Uterus (tissue), 4 donors: ENCODE results near the gene CELSR3. TPM values are rescaled to one million over a fixed set of nuclear protein-coding genes. Genes with fewer than 3 reads are reported as not detected.

ENCODE experiments used
- DNase-seq, 2 donors: peaks; one replicate each; pipeline ENCODE4 v3.0.0-alpha.2; 2019 to 2020
- H3K27ac ChIP-seq, 2 donors: fragments of 200-600 bp; sonication (generic); 1 replicate in 1 of 2; 2 replicates in 1 of 2; pipeline ENCODE4 v1.5.1; 2016 to 2018
- H3K27me3 ChIP-seq, 2 donors: fragments of 200-600 bp; sonication (generic); one replicate each; pipeline ENCODE4 v1.5.1; 2018 to 2019; ENCODE audit warnings: control low read depth in 1 of 2
- H3K36me3 ChIP-seq, 2 donors: fragments of 200-600 bp; sonication (generic); one replicate each; pipeline ENCODE4 v1.5.1; 2019; ENCODE audit warnings: control low read depth in 1 of 2
- H3K4me1 ChIP-seq, 2 donors: fragments of 200-600 bp; sonication (generic); one replicate each; pipeline ENCODE4 v1.5.1; 2018 to 2019; ENCODE audit warnings: control low read depth in 1 of 2
- H3K4me3 ChIP-seq, 2 donors: fragments of 200-600 bp; sonication (generic); 1 replicate in 1 of 2; 2 replicates in 1 of 2; pipeline ENCODE4 v1.5.1; 2018 to 2019; ENCODE audit warnings: mild to moderate bottlenecking in 1 of 2
- H3K9me3 ChIP-seq, 2 donors: fragments of 200-600 bp; sonication (generic); one replicate each; pipeline ENCODE4 v1.5.1; 2019; ENCODE audit warnings: control low read depth in 1 of 2
- CTCF ChIP-seq, 4 experiments: fragments of 200-600 bp in 2 of 4; fragments of 450-650 bp in 2 of 4; sonication (generic) in 2 of 4; IDR thresholded peaks; one replicate each; pipeline ENCODE4 v1.5.1; 2016 to 2019; ENCODE audit warnings: antibody characterized with exemption in 4 of 4, mild to moderate bottlenecking in 2 of 4, moderate library complexity in 1 of 4
- POLR2A ChIP-seq, 2 donors: fragments of 450-650 bp; IDR thresholded peaks; one replicate each; pipeline ENCODE4 v1.6.1; 2016; ENCODE audit warnings: antibody characterized with exemption in 2 of 2, mild to moderate bottlenecking in 1 of 2, moderate library complexity in 1 of 2
- intact Hi-C: fragments of 100-400 bp; cut with DNase I; formaldehyde crosslinking; loops from one replicate; pipeline ENCODE4 v1.15.1; 2023; ENCODE audit warnings: low total_unique reads
- total RNA-seq, 4 donors: library from RNA; depleted of rRNA in 3 of 4; stranded (reverse); fragments of >200 nt in 3 of 4; gene quantifications; one replicate each; pipeline versions ENCODE4 v1.1.0 to v1.2.4, GENCODE V29; 2014 to 2023
- donor health status: DM: yes; HTN: yes; CAD: no.

The CELSR3 gene
- total RNA-seq, 4 donors from 2014 or later, result under 0.01 to 3.4 (median 1.3) TPM; not detected in 1

- no peaks in the 10 kb centered on the region for H3K9me3 ChIP-seq
- TF ChIP-seq CTCF (IDR thresholded peaks at IDR 0.05) (no peak), POLR2A (IDR thresholded peaks at IDR 0.05) (no peak)
- no peak overlapping the region for H3K4me3 ChIP-seq
- peaks cover 0 to 10% of the 10 kb centered on the region in 2 donors for H3K4me1 ChIP-seq
- peak overlapping the region; percentile 24 to 42 for H3K27ac ChIP-seq
- intact Hi-C loops, result no loop called here
- DNase-seq, result no peak
- H3K27me3 ChIP-seq, result no peaks in the 10 kb centered on the region
- H3K36me3 ChIP-seq, result no peaks in the 10 kb centered on the region
Observed at GRCh38 chr3:48687220-48687678, 24.6 kb upstream of the CELSR3 start.

GRCh38 chr3:48686538-48687219 is 24.0 kb upstream of the CELSR3 start:
- Histone ChIP-seq H3K4me1 (peaks cover 0 to 10% of the 10 kb centered on the region in 2 donors), H3K27ac (peak overlapping the region; percentile 87 to 88), H3K27me3 (no peaks in the 10 kb centered on the region), H3K4me3 (no peak overlapping the region), H3K9me3 (no peaks in the 10 kb centered on the region), H3K36me3 (no peaks in the 10 kb centered on the region)
- TF ChIP-seq CTCF (IDR thresholded peaks at IDR 0.05) (no peak), POLR2A (IDR thresholded peaks at IDR 0.05) (no peak)
- intact Hi-C loops, result no loop called here
- no peak for DNase-seq

- Histone ChIP-seq H3K9me3 (no peaks in the 10 kb centered on the region), H3K36me3 (no peaks in the 10 kb centered on the region), H3K4me3 (peak within 1 kb of the TSS; percentile 68 to 83), H3K4me1 (peaks cover 0 to 10% of the 10 kb centered on the region in 2 donors), H3K27me3 (no peaks in the 10 kb centered on the region), H3K27ac (peak within 1 kb of the TSS; percentile 87 to 88)
- peak; percentile 82 to 95 (median 88) for TF ChIP-seq CTCF (IDR thresholded peaks at IDR 0.05)
- TF ChIP-seq POLR2A (IDR thresholded peaks at IDR 0.05), result peak; percentile 76 to 97
- peak; percentile 87 to 90 for DNase-seq
- intact Hi-C loops, result no loop called here
Observed at GRCh38 chr3:48685603-48686511, 23.2 kb upstream of the CELSR3 start, which contains the start of gene NCKIPSD. TSS of gene NCKIPSD (minus strand) at chr3:48685915. CDS start at chr3:48685807, 108 bp downstream.

GRCh38 chr3:48685293-48685602 is 22.6 kb upstream of the CELSR3 start:
- TF ChIP-seq POLR2A (IDR thresholded peaks at IDR 0.05) (no peak), CTCF (IDR thresholded peaks at IDR 0.05) (no peak)
- no peak for DNase-seq
- intact Hi-C loops, result no loop called here
- Histone ChIP-seq H3K27ac (peak overlapping the region; percentile 87 to 88), H3K4me3 (peak overlapping the region; percentile 68 to 83), H3K9me3 (no peaks in the 10 kb centered on the region), H3K36me3 (no peaks in the 10 kb centered on the region), H3K27me3 (no peaks in the 10 kb centered on the region), H3K4me1 (peaks cover 0 to 10% of the 10 kb centered on the region in 2 donors)
